PC-3 (cell line): Measurements from ENCODE around the gene PRXL2B.

Source experiments
- EZH2 ChIP-seq: fragments of 300-600 bp; sonication (generic); IDR thresholded peaks from one replicate; pipeline ENCODE4 v1.6.1; 2017; ENCODE audit warnings: antibody characterized with exemption, mild to moderate bottlenecking, low read length; ENCODE audit not compliant: unreplicated experiment
- EZH2phosphoT487 ChIP-seq: fragments of 300-600 bp; sonication (generic); IDR thresholded peaks from 2 replicates; pipeline ENCODE4 v1.6.1; 2018; ENCODE audit warnings: mild to moderate bottlenecking, antibody characterized with exemption, low read length, borderline replicate concordance
- TF ChIP-seq, protein P1 (sequence below): fragments of 300-600 bp; sonication (generic); conservative IDR thresholded peaks from 2 replicates; pipeline ENCODE4 v1.5.1; 2017; ENCODE audit warnings: antibody characterized with exemption, low read depth, mild to moderate bottlenecking, low read length

DNA sequence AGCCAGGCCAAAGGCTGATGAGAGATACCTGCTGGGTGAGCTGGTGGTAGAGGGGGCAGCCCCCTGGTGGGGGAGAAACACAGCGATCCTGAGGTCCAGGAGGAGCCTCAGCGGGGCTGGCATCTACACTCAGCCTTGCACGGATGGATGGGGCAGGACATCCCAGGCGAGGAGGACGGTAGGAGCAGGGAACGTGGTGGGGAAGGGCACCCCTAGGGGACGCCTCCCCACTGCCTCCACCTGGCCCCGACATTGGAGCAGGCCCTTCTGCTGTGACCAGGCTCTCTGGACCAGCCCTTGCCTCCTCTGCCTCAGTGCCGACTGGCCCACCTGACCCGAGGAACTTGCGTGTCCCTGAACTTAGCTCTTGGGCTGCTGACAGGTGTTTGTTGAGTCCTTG, 52.6 kb downstream of the PRXL2B start:
- TF ChIP-seq, protein P1, sequence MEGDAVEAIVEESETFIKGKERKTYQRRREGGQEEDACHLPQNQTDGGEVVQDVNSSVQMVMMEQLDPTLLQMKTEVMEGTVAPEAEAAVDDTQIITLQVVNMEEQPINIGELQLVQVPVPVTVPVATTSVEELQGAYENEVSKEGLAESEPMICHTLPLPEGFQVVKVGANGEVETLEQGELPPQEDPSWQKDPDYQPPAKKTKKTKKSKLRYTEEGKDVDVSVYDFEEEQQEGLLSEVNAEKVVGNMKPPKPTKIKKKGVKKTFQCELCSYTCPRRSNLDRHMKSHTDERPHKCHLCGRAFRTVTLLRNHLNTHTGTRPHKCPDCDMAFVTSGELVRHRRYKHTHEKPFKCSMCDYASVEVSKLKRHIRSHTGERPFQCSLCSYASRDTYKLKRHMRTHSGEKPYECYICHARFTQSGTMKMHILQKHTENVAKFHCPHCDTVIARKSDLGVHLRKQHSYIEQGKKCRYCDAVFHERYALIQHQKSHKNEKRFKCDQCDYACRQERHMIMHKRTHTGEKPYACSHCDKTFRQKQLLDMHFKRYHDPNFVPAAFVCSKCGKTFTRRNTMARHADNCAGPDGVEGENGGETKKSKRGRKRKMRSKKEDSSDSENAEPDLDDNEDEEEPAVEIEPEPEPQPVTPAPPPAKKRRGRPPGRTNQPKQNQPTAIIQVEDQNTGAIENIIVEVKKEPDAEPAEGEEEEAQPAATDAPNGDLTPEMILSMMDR, result no peak
- TF ChIP-seq EZH2, result no peak
- TF ChIP-seq EZH2phosphoT487, result no peak
